Tibial nerve (tissue), 4 donors: ENCODE results near the gene PHACTR1. TPM values are rescaled to one million over a fixed set of nuclear protein-coding genes. Genes with fewer than 3 reads are reported as not detected.

ENCODE experiments used
- DNase-seq, 2 donors: peaks; one replicate each; pipeline ENCODE4 v3.0.0-alpha.2; 2019; ENCODE audit warnings: low spot score in 2 of 2
- H3K27ac ChIP-seq, 4 donors: fragments of 200-600 bp; sonication (generic) in 3 of 4; one replicate each; pipeline ENCODE4 v1.5.1; 2017 to 2019; ENCODE audit warnings: mild to moderate bottlenecking in 1 of 4
- H3K27me3 ChIP-seq, 2 donors: fragments of 200-600 bp; sonication (generic) in 1 of 2; one replicate each; pipeline versions ENCODE4 v1.5.1 to v1.6.0; 2017 to 2019
- H3K36me3 ChIP-seq, 3 donors: fragments of 200-600 bp; sonication (generic); one replicate each; pipeline ENCODE4 v1.5.1; 2018 to 2019
- H3K4me1 ChIP-seq, 4 donors: fragments of 200-600 bp; sonication (generic) in 3 of 4; one replicate each; pipeline ENCODE4 v1.5.1; 2017 to 2019
- H3K4me3 ChIP-seq, 4 donors: fragments of 200-600 bp; sonication (generic) in 3 of 4; one replicate each; pipeline ENCODE4 v1.5.1; 2017 to 2019; ENCODE audit warnings: mild to moderate bottlenecking in 1 of 4, moderate library complexity in 1 of 4
- H3K9me3 ChIP-seq, 4 donors: fragments of 200-600 bp; sonication (generic) in 3 of 4; one replicate each; pipeline ENCODE4 v1.5.1; 2017 to 2019
- CTCF ChIP-seq, 5 experiments: fragments of 200-600 bp in 3 of 5; fragments of 450-650 bp in 2 of 5; sonication (generic) in 3 of 5; IDR thresholded peaks; one replicate each; pipeline ENCODE4 v1.5.1; 2016 to 2019; ENCODE audit warnings: antibody characterized with exemption in 5 of 5, mild to moderate bottlenecking in 3 of 5, moderate library complexity in 2 of 5
- EP300 ChIP-seq, 2 donors: sonication (generic); formaldehyde crosslinking; IDR thresholded peaks; one replicate each; pipeline ENCODE4 v1.6.1; 2017; ENCODE audit warnings: antibody characterized with exemption in 2 of 2, mild to moderate bottlenecking in 1 of 2
- POLR2A ChIP-seq, 2 donors: fragments of 450-650 bp; IDR thresholded peaks; one replicate each; pipeline ENCODE4 v1.6.1; 2017; ENCODE audit warnings: antibody characterized with exemption in 2 of 2, mild to moderate bottlenecking in 2 of 2, moderate library complexity in 2 of 2
- WGBS, 2 donors: methylation state at CpG; one replicate each; pipeline ENCODE4 v1.1.5; 2018; 5-methylcytosine and 5-hydroxymethylcytosine counted together
- total RNA-seq, 4 donors: library from RNA; depleted of rRNA; stranded (reverse); fragments of >200 nt; gene quantifications; one replicate each; pipeline ENCODE4 v1.1.0, GENCODE V29; 2016

Gene PHACTR1
- total RNA-seq, 4 donors from 2014 or later = 1.5 to 2.7 (median 1.6) TPM

- H3K27ac ChIP-seq = no peak overlapping the region
- TF ChIP-seq CTCF (IDR thresholded peaks at IDR 0.05) (no peak), EP300 (IDR thresholded peaks at IDR 0.05) (no peak), POLR2A (IDR thresholded peaks at IDR 0.05) (no peak)
- WGBS, 2 donors = 80 to 91% methylated on average over 2 of the region's 2 CpGs
Observed at GRCh38 chr6:12779772-12780171, 63.2 kb downstream of the PHACTR1 start.

GRCh38 chr6:12782136-12782535 lies 65.6 kb downstream of the PHACTR1 start:
- DNase-seq = no peak
- H3K27me3 ChIP-seq = no peaks in the 10 kb centered on the region
- no peaks in the 10 kb centered on the region for H3K36me3 ChIP-seq
- WGBS, 2 donors = 95 to 96% methylated on average over 5 of the region's 5 CpGs
- TF ChIP-seq POLR2A (IDR thresholded peaks at IDR 0.05) = no peak
- TF ChIP-seq CTCF (IDR thresholded peaks at IDR 0.05) = no peak
- TF ChIP-seq EP300 (IDR thresholded peaks at IDR 0.05) = no peak
- no peaks in the 10 kb centered on the region for H3K4me1 ChIP-seq
- H3K9me3 ChIP-seq = no peaks in the 10 kb centered on the region
- no peak overlapping the region for H3K27ac ChIP-seq
- H3K4me3 ChIP-seq = no peak overlapping the region

More at GRCh38 chr6:12779772-12780171, 63.2 kb downstream of the PHACTR1 start:
- Histone ChIP-seq H3K27me3 (no peaks in the 10 kb centered on the region), H3K4me3 (no peak overlapping the region), H3K36me3 (no peaks in the 10 kb centered on the region), H3K9me3 (no peaks in the 10 kb centered on the region), H3K4me1 (no peaks in the 10 kb centered on the region)
- DNase-seq = no peak

- H3K4me3 ChIP-seq = no peak overlapping the region
- no peaks in the 10 kb centered on the region for H3K27me3 ChIP-seq
- no peaks in the 10 kb centered on the region for H3K4me1 ChIP-seq
- H3K9me3 ChIP-seq = no peaks in the 10 kb centered on the region
- DNase-seq = no peak
- TF ChIP-seq CTCF (IDR thresholded peaks at IDR 0.05) (no peak), POLR2A (IDR thresholded peaks at IDR 0.05) (no peak), EP300 (IDR thresholded peaks at IDR 0.05) (no peak)
- H3K27ac ChIP-seq = no peak overlapping the region
- 85 to 90% methylated on average over 5 of the region's 5 CpGs for WGBS, 2 donors
- no peaks in the 10 kb centered on the region for H3K36me3 ChIP-seq
Observed at GRCh38 chr6:12785301-12785700, 68.7 kb downstream of the PHACTR1 start.

- TF ChIP-seq EP300 (IDR thresholded peaks at IDR 0.05) (no peak), CTCF (IDR thresholded peaks at IDR 0.05) (no peak), POLR2A (IDR thresholded peaks at IDR 0.05) (no peak)
- H3K27me3 ChIP-seq = no peaks in the 10 kb centered on the region
- no peaks in the 10 kb centered on the region for H3K36me3 ChIP-seq
- H3K4me3 ChIP-seq = no peak overlapping the region
- no peaks in the 10 kb centered on the region for H3K9me3 ChIP-seq
- H3K4me1 ChIP-seq = no peaks in the 10 kb centered on the region
- WGBS, 2 donors = 44 to 50% methylated on average over 4 of the region's 4 CpGs
- no peak overlapping the region for H3K27ac ChIP-seq
- no peak for DNase-seq
Observed at GRCh38 chr6:12785921-12786320, 69.4 kb downstream of the PHACTR1 start.

GRCh38 chr6:12791371-12791770 lies 74.8 kb downstream of the PHACTR1 start:
- 85 to 86% methylated on average over 6 of the region's 6 CpGs for WGBS, 2 donors
- no peaks in the 10 kb centered on the region for H3K27me3 ChIP-seq
- TF ChIP-seq EP300 (IDR thresholded peaks at IDR 0.05) = no peak

GRCh38 chr6:12798326-12798725 lies 81.8 kb downstream of the PHACTR1 start:
- DNase-seq = no peak
- Histone ChIP-seq H3K9me3 (no peaks in the 10 kb centered on the region), H3K36me3 (no peaks in the 10 kb centered on the region), H3K27me3 (no peaks in the 10 kb centered on the region), H3K27ac (no peak overlapping the region), H3K4me1 (no peaks in the 10 kb centered on the region), H3K4me3 (no peak overlapping the region)
- WGBS, 2 donors = 78 to 85% methylated on average over 4 of the region's 4 CpGs
- TF ChIP-seq EP300 (IDR thresholded peaks at IDR 0.05) = no peak
- no peak for TF ChIP-seq CTCF (IDR thresholded peaks at IDR 0.05)

More at GRCh38 chr6:12791371-12791770, 74.8 kb downstream of the PHACTR1 start:
- DNase-seq = no peak
- no peak overlapping the region for H3K27ac ChIP-seq
- no peaks in the 10 kb centered on the region for H3K4me1 ChIP-seq
- H3K36me3 ChIP-seq = no peaks in the 10 kb centered on the region
- no peaks in the 10 kb centered on the region for H3K9me3 ChIP-seq
- no peak overlapping the region for H3K4me3 ChIP-seq
